KG1 (cell line): ENCODE measurements around the gene GULP1.

Experiments
- DNase-seq: peaks from one replicate; lab custom pipeline; 2025; lab: John Stamatoyannopoulos, UW

Gene GULP1

GRCh38 chr2:188367164-188367563 is 75.5 kb downstream of the GULP1 start:
- DNase-seq: no peak

- peak; percentile 20 for DNase-seq
These were observed 77.7 kb downstream of the GULP1 start for GRCh38 chr2:188369365-188369764.

- DNase-seq: no peak
These were observed 86.8 kb downstream of the GULP1 start for GRCh38 chr2:188378371-188378950.

GRCh38 chr2:188379748-188380147 is 88.1 kb downstream of the GULP1 start:
- DNase-seq: no peak

GRCh38 chr2:188380280-188380679 is 88.6 kb downstream of the GULP1 start:
- no peak for DNase-seq

- no peak for DNase-seq
These were observed 89.9 kb downstream of the GULP1 start for GRCh38 chr2:188381614-188382013.

GRCh38 chr2:188382107-188382506 is 90.4 kb downstream of the GULP1 start:
- DNase-seq: no peak

GRCh38 chr2:188383158-188383557 is 91.5 kb downstream of the GULP1 start:
- no peak for DNase-seq

GRCh38 chr2:188385857-188386256 is 94.2 kb downstream of the GULP1 start:
- no peak for DNase-seq

GRCh38 chr2:188388831-188389230 is 97.2 kb downstream of the GULP1 start:
- DNase-seq: no peak

- DNase-seq: no peak
These were observed 99.7 kb downstream of the GULP1 start for GRCh38 chr2:188391354-188391753.

- no peak for DNase-seq
These were observed 103.3 kb downstream of the GULP1 start for GRCh38 chr2:188394931-188395472.

GRCh38 chr2:188395903-188396689 is 104.4 kb downstream of the GULP1 start:
- no peak for DNase-seq

GRCh38 chr2:188399159-188399558 is 107.5 kb downstream of the GULP1 start:
- DNase-seq: no peak

GRCh38 chr2:188403676-188404075 is 112.0 kb downstream of the GULP1 start:
- DNase-seq: no peak

GRCh38 chr2:188404341-188405004 is 112.8 kb downstream of the GULP1 start:
- no peak for DNase-seq

- no peak for DNase-seq
These were observed 114.7 kb downstream of the GULP1 start for GRCh38 chr2:188406414-188406813.

- no peak for DNase-seq
These were observed 119.0 kb downstream of the GULP1 start for GRCh38 chr2:188410504-188411235.

GRCh38 chr2:188412190-188412589 is 120.5 kb downstream of the GULP1 start:
- DNase-seq: no peak

- no peak for DNase-seq
These were observed 122.7 kb downstream of the GULP1 start for GRCh38 chr2:188414411-188414810.

GRCh38 chr2:188414869-188415753 is 123.4 kb downstream of the GULP1 start:
- no peak for DNase-seq
